Lung (tissue), 12 donors: Measurements from ENCODE around the gene PTPN21. TPM values are rescaled to one million over a fixed set of nuclear protein-coding genes. Genes with fewer than 3 reads are reported as not detected.

Experiments used
- ATAC-seq: fragments of 200-7000 bp; cut with Tn5 transposase; one replicate; pipeline ENCODE4 v1.9.1; 2020; ENCODE audit warnings: moderate number of reproducible peaks; ENCODE audit not compliant: insufficient read depth, low FRiP score
- DNase-seq, 3 donors: peaks; one replicate each; pipeline ENCODE4 v3.0.0-alpha.2; 2013 to 2017
- H3K27ac ChIP-seq, 2 donors: one replicate each; pipeline ENCODE4 v1.5.1; 2013; ENCODE audit warnings: mild to moderate bottlenecking in 2 of 2, moderate library complexity in 2 of 2, control low read depth in 1 of 2, inconsistent platforms in 1 of 2, low read depth in 1 of 2, low read length in 1 of 2
- H3K27me3 ChIP-seq, 3 donors: one replicate each; pipeline ENCODE4 v1.5.1; 2013; ENCODE audit warnings: low read length in 2 of 3; ENCODE audit not compliant: control insufficient read depth in 3 of 3, insufficient read depth in 3 of 3
- H3K36me3 ChIP-seq, 4 donors: one replicate each; pipeline ENCODE4 v1.5.1; 2013; ENCODE audit warnings: low read length in 4 of 4, mild to moderate bottlenecking in 1 of 4, moderate library complexity in 1 of 4; ENCODE audit not compliant: control insufficient read depth in 4 of 4, insufficient read depth in 4 of 4
- H3K4me1 ChIP-seq, 5 donors: one replicate each; pipeline ENCODE4 v1.5.1; 2013; ENCODE audit warnings: low read length in 5 of 5, mild to moderate bottlenecking in 2 of 5, moderate library complexity in 1 of 5; ENCODE audit not compliant: control insufficient read depth in 5 of 5, insufficient read depth in 5 of 5
- H3K4me3 ChIP-seq: one replicate; pipeline ENCODE4 v1.5.1; 2013; ENCODE audit warnings: mild to moderate bottlenecking, control low read depth, moderate library complexity
- H3K9ac ChIP-seq, 2 donors: one replicate each; pipeline ENCODE4 v1.5.1; 2013; ENCODE audit warnings: low read length in 2 of 2, control low read depth in 1 of 2; ENCODE audit not compliant: insufficient read depth in 1 of 2
- H3K9me3 ChIP-seq, 4 donors: one replicate each; pipeline ENCODE4 v1.5.1; 2013; ENCODE audit warnings: low read length in 3 of 4, mild to moderate bottlenecking in 1 of 4, moderate library complexity in 1 of 4; ENCODE audit not compliant: control insufficient read depth in 4 of 4, insufficient read depth in 3 of 4
- CTCF ChIP-seq: IDR thresholded peaks from 2 replicates; pipeline ENCODE4 v1.5.1; 2012; ENCODE audit warnings: mild to moderate bottlenecking; ENCODE audit errors: control extremely low read depth, extremely low read depth
- WGBS, 2 donors: extraction: QIAGEN DNeasy Blood & Tissue Kit; methylation state at CpG; one replicate each; pipeline ENCODE4 v1.1.7; 2013; 5-methylcytosine and 5-hydroxymethylcytosine counted together
- polyA plus RNA-seq, 2 donors: library from polyadenylated mRNA; stranded (reverse); fragments of 200-250 nt; gene quantifications; one replicate each; pipeline ENCODE4 v1.2.1, GENCODE V29; 2013
- total RNA-seq, 2 donors: library from RNA; depleted of rRNA in 1 of 2; stranded (reverse); fragments of >200 nt in 1 of 2; gene quantifications; one replicate each; pipeline ENCODE4 v1.2.1, GENCODE V29; 2014 to 2021
- donor health status: control.
- donor health status: control.
- donor health status: Bipolar disorder and iron deficiency.
- donor health status: healthy.
- donor health status: DM: yes; HTN: yes; CAD: no.

Gene PTPN21
- total and polyA plus RNA-seq, 4 donors = 8.2 to 39.3 (median 20.2) TPM

DNA sequence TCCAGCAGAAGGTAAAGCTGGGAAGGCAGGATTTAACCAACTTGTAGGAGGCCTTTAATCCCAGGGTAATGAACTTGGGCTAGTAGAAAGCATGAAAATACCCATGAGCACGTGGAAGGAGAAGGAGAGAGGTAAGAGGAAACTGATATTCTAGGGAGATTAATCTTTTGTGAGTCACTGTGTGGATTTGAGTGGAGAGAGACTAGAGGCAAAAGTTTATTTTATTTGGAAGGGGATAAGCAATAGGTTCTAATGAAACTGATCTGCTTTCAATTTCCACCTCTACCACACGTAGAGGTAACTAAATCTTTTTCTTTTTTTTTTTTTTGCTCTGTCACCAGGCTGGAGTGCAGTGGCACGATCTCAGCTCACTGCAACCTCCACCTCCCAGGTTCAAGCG, 52.1 kb downstream of the PTPN21 start:
- H3K36me3 ChIP-seq = peaks cover 15 to 45% (median 28%) of the 10 kb centered on the region in 4 donors
- no peaks in the 10 kb centered on the region for H3K27me3 ChIP-seq
- no peak overlapping the region for H3K9ac ChIP-seq
- no peak for TF ChIP-seq CTCF
- no peaks in the 10 kb centered on the region for H3K4me1 ChIP-seq
- no peaks in the 10 kb centered on the region for H3K9me3 ChIP-seq
- 85 to 91% methylated on average over 4 of the region's 4 CpGs for WGBS, 2 donors
- H3K27ac ChIP-seq = no peak overlapping the region
- DNase-seq (no peak), ATAC-seq (no peak)
- H3K4me3 ChIP-seq = no peak overlapping the region

DNA sequence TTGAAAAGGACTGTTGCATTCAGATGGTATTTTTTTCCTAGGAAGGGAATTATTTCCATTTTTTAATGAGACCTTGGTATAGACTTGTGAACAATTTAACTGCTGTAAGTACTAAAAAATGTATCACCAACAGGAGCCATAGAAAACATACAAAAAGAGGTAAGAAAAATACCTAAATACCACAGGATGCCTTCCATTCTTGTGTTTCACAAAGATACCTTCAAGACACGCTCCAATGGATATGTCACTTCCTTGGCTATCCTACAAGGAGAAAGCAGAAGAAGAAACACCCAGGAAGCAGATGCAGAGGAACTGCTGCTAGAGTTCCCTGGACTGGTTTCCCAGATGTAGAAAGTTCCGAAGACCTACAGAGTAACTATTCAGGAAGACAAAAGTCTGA, 54.2 kb downstream of the PTPN21 start:
- TF ChIP-seq CTCF = no peak
- H3K36me3 ChIP-seq = peaks cover 15 to 46% (median 30%) of the 10 kb centered on the region in 4 donors

DNA sequence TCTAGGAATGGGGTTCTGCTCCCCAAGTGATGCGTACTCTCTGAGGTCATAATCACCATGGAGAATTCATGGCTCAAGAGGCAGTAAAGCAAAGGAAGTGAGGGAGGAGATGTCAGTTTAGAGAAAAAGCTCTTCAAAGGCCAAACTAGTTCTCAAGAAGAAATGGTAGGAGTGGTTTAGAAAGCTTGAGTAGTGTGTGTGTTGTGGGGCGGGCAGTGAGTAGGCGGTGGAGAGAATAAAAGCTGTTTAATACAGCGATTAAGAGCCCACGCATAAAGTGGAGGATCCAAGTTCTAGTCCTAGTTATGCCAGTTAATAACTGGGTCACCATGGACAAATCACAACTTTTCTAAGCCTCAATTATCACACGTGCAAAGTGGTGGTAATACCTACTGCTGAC, 55.6 kb downstream of the PTPN21 start:
- ATAC-seq (no peak), DNase-seq (no peak)
- Histone ChIP-seq H3K36me3 (peaks cover 14 to 42% (median 30%) of the 10 kb centered on the region in 4 donors), H3K4me1 (no peaks in the 10 kb centered on the region), H3K27ac (no peak overlapping the region), H3K9ac (no peak overlapping the region), H3K4me3 (no peak overlapping the region), H3K9me3 (no peaks in the 10 kb centered on the region), H3K27me3 (no peaks in the 10 kb centered on the region)
- 83 to 94% methylated on average over 6 of the region's 6 CpGs for whole genome bisulfite sequencing, 2 donors
- TF ChIP-seq CTCF = no peak

More for the DNA sequence above, 54.2 kb downstream of the PTPN21 start:
- DNase-seq (no peak), ATAC-seq (no peak)
- H3K9ac ChIP-seq = no peak overlapping the region
- H3K27me3 ChIP-seq = no peaks in the 10 kb centered on the region
- no peak overlapping the region for H3K4me3 ChIP-seq
- no peak overlapping the region for H3K27ac ChIP-seq
- no peaks in the 10 kb centered on the region for H3K9me3 ChIP-seq
- H3K4me1 ChIP-seq = no peaks in the 10 kb centered on the region
- WGBS, 2 donors = 86 to 93% methylated on average over 2 of the region's 2 CpGs

DNA sequence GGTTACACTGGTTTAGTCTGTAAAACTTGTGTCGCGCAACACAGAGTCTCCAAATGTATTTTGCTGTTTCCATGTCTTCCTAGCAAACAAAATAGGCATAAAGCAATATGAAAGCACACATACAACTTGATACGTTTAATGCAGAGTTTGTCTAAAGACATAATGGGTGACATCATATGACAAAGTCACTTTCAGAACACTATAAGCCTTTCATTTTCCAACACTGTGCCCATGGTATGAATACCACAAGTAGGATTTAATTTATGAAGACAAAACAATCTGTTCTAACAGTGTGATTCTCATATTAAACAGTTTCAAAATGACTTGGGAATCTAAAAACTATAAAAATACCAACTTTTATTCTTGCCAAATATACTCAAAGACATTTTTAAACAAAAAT, 58.4 kb downstream of the PTPN21 start:
- Histone ChIP-seq H3K36me3 (peaks cover 11 to 37% (median 23%) of the 10 kb centered on the region in 4 donors), H3K4me3 (no peak overlapping the region), H3K4me1 (no peaks in the 10 kb centered on the region), H3K27ac (no peak overlapping the region), H3K27me3 (no peaks in the 10 kb centered on the region), H3K9ac (no peak overlapping the region), H3K9me3 (no peaks in the 10 kb centered on the region)
- 91 to 96% methylated on average over 3 of the region's 3 CpGs for WGBS, 2 donors
- TF ChIP-seq CTCF = no peak
- ATAC-seq (no peak), DNase-seq (no peak)
